ENCODE measurements around the gene MYADML2. TPM values are rescaled to one million over a fixed set of nuclear protein-coding genes. Genes with fewer than 3 reads are reported as not detected.
"Not testable (repeated sequence)": the region's sequence is repeated elsewhere in the genome, so short reads cannot be mapped to it uniquely, and the experiment has no call there.

MYADML2 gene, protein sequence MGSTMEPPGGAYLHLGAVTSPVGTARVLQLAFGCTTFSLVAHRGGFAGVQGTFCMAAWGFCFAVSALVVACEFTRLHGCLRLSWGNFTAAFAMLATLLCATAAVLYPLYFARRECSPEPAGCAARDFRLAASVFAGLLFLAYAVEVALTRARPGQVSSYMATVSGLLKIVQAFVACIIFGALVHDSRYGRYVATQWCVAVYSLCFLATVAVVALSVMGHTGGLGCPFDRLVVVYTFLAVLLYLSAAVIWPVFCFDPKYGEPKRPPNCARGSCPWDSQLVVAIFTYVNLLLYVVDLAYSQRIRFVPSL
- polyA plus RNA-seq (ENCODE audit: insufficient read length in 4 of 4), result under 1 TPM in 3 of 4 donors, not detected in 1; 0.07 to 0.26 (median 0.07) TPM

DNA sequence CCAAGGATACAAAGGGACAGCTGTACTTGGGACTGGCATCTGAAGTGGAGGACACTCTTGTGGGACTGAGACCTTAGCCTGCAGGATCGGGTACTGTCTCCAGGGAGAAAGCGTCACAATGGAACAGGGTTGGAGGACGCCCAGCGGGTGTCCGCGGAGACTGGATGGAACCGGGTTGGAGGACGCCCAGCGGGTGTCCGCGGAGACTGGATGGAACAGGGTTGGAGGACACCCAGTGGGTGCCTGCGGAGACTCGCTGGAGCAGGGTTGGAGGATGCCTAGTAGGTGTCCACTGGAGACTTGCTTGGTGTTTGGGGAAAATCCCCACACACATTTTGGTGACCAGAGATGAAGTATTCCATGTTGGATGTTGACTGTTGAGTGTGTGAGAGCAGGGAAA is at the start of gene MYADML2:
MYADML2 (minus strand) TSS at position 45 of the 400 bp plus-strand sequence. CDS start 5,492 bp downstream, outside the sequence.
- no peak for DNase-seq (ENCODE audit: low read depth in 4 of 4, low spot score in 3 of 4)

DNA sequence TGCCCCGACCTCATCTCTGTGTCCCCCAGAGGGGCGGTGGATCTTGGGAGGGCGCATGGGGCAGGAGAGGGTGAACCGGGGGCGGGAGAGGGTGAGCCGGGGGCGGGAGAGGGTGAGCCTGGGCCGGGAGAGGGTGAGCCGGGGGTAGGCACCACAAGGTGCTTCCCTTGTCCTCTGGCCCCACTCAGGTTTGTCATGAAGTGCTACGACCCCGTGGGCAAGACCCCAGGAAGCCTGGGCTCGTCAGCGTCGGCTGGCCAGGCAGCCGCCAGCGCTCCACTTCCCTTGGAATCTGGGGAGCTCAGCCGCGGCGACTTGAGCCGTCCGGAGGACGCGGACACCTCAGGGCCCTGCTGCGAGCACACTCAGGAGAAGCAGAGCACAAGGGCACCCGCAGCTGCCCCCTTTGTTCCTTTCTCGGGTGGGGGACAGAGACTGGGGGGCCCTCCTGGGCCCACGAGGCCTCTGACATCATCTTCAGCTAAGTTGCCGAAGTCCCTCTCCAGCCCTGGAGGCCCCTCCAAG is 49.3 kb upstream of the MYADML2 start:
- no peak for DNase-seq (ENCODE audit: low read depth in 4 of 4, low spot score in 3 of 4)

DNA sequence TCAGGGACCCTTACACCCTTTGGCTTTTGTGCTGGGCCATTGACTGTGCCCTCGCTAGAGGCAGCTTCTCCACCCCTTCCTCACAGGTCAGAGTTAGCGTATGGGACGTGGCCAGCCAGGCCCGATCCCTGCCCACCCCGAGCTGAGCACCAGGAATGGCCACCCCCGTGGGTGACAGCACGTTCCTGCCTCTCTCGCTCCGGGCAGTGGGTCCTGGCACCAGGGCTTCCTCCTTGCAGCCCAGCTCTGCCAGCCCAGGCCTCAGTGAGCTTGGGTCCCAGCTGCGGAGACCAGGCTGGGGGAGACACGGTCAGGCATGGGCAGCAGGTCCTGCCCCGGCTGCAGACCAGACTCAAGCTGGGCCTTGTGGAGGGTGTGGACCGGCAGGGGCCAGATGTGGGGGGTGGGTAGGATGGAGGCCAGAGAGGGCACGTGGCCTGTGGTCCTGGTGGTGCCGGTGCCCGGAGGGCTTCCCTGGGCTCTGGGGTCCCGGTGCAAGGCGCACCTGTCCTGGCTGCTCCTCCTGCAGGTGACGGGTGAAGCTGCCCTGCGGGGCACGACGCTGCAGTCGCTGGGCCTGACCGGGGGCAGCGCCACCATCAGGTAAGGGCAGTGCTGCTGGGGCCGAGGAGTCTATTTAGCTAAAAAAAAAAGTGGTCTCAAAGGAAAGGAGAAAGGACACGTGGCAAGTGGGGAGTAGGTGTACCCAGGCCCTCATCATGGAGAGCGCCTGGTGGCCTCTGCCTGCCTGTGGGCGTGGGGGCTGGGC is 48.6 kb upstream of the MYADML2 start:
- DNase-seq (ENCODE audit: low read depth in 4 of 4, low spot score in 3 of 4), result no peak

DNA sequence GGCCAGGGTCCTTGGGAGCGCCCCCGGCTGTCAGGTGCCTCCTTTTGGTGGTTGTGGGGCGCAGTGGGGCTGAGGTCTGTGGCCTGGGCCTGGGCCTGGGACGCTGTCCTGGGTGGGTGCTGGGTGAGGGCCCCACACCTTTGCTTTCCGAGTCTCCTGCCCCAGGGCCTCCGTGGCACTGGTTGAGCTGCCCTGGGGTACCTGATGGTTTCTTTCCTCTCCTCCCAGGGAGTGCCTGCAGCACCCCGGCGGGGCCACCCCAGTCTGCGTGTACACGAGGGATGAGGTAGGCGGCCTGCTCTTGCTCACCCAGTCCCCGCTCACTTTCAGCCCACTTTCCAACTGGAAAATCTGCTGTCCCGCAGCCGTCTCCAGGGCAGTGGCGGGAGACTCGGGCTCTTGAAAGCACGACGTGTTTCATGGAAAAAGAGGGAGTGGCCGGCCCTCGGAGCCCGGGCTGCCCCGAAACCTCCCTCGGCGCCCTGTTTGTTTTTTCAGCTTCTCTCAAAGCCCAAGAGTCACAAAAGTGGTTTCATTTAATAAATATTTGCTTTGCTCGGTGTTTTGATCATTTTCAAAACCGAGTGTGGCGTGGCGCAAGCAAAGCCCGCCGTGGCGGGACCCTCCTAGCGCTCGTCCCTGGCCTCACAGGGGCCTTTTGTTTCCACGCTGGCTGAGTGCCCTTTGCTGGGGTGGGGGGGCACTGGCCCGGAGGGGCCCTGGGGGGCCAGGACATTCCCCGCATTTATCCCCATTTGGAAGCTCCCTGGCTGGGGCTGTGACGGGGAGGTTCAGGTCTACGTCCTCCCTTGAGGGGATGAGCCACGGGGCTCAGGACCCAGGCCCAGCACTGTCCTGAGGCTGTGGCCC is 47.8 kb upstream of the MYADML2 start:
- DNase-seq (ENCODE audit: low read depth in 4 of 4, low spot score in 3 of 4), result no peak

DNA sequence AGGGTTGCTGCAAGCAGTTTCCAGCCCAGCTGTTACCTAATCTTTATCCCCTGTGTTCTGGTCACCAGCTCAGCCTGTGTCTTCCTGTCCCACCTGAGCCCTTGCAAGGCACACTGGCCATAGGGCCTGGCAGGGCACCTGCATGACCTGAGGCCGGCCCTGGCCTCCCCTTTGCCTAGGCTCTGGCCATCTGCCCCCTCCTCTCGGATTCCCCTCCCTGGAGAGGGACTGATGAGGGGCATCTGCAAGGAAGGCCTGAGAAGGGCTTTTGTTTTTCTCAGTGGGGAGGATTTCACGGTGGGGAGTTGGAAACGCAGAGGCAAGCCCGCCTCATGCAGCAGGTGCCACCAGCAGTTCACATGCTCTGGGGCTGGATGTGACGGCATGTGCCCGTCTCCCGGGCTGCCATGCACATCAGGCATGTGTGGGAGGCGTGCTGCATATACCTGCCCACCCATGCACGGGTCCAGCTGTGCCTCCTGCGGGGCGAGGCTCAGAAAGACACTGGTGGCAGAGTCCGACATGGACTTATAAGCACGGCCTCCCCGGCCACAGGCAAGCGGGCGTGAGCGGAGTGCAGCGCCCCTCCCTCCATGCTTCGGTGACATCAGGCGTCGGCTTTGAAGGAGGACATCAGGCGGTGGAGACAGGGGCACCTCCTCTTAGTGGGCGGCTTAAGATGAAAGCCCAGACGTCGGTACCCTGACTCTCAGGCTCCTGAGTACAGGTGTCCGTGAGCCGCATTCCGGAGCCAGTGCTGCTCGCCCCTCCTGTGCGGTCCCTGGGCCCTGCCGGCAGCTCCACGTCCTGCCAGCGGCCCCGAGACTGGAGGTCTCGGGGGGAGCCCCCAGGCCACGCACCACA is 46.9 kb upstream of the MYADML2 start:
- no peak for DNase-seq (ENCODE audit: low read depth in 4 of 4, low spot score in 3 of 4)

DNA sequence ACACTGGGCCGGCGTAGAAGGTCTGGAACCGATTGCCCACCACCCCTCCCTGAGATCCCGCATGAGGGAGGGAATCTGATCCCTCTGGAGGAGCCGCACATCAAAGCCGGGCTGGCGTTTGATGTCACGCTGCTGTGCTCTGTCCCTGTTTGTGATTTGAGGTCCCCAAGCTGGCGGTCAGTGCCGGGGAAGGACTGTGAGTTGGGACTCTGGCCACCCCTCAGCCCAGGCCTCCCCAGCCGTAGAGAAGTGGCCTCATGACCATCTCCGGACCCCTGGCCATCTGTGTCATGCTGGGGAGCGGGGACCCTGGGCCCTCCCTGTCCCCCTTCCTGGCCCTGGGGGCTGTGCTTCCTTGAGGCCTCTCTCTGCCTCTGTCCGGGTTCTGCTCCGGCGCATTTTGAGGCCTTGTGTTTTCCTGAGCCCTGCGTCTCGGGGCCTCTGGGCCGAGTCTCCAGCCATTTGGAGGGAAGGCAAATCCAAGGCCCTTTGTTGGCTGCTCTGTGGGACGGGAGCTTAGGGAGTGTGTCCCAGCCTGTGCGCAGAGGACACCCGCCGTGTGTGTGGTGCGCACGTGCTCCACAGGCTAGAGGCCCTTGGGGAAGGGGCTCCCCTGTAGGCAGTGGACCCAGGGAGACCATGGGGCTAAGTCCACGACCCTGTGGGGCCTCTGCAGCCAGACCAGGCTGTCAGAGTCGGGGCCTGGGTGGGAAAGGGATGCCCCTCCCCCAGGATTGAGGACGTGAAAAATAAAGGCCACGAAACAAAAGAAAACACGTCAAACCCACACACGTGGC is 45.5 kb upstream of the MYADML2 start:
- peak in 3 of 4 donors; percentile 42 to 73 (median 64) for DNase-seq (ENCODE audit: low read depth in 4 of 4, low spot score in 3 of 4)

DNA sequence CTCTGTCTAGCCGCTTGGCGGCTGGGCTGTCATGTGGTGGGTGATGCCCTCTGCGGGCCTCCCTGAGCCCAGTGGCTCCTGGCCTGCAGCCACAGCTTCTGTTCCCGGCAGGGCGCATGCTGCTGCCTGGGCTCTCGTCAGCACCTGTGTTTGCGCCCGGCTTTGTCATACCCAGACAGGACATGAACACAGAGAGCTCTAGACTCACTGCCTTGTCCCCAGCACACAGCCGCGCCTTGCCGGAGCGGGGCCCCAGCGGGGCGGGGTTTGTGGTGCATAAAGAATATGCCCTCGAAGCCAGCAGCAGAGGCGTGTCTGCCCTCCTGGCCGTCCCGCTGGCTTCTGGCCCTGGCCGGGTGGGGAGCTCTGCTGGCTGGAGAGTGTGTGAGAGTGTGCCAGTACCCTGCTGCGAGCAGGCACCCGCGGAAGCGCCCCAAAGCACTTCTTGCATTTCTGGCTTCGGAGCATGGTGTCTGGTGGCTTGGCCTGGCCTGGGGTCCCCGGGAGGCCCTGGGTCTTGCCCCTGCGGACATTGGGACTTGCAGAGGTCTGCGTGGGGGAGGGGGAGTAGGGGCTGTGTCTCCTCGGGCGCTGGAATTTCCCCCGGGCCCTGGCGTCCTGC is 44.8 kb upstream of the MYADML2 start:
- DNase-seq (ENCODE audit: low read depth in 4 of 4, low spot score in 3 of 4), result no peak

DNA sequence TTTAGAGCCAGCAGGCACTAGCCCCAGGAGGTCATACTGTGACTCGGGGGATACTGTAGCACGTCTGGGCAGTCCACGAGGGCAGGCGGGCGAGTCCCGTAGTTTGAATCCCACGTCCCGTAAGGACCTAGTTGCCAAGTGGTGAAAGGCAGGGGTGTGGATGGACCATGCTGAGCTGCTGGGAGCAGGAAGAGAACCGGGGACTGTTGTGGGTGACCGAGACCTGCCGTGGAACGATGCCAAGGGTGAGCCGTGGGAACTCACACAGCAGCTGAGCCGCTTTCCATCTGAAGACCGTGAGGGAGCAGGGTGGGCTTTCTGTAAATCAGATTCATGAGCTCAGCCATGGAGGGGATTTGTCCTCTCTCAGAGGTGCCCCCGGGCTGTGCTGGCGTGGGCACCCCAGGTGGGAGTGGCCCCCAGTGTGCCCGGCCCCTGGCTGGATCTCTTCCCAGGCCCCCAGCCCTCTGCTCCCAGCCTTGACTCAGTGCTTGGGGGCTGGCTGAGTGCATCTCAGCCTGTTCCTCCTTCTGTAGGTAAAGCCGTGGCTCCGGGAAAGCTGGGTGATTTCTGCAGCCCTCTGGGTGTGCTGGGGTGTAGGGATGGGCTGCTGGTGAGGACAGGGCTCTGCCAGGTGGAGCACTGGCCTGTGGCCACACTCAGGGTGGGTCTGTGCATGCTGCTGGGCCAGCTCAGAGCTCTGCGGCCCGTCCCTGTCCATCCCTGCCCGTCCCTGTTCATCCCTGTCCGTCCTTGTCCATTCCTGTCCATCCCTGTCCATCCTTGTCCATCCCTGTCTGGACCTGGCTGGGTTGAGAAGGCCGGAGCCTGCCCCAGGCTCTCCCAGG is 44.0 kb upstream of the MYADML2 start:
- no peak for DNase-seq (ENCODE audit: low read depth in 4 of 4, low spot score in 3 of 4)

DNA sequence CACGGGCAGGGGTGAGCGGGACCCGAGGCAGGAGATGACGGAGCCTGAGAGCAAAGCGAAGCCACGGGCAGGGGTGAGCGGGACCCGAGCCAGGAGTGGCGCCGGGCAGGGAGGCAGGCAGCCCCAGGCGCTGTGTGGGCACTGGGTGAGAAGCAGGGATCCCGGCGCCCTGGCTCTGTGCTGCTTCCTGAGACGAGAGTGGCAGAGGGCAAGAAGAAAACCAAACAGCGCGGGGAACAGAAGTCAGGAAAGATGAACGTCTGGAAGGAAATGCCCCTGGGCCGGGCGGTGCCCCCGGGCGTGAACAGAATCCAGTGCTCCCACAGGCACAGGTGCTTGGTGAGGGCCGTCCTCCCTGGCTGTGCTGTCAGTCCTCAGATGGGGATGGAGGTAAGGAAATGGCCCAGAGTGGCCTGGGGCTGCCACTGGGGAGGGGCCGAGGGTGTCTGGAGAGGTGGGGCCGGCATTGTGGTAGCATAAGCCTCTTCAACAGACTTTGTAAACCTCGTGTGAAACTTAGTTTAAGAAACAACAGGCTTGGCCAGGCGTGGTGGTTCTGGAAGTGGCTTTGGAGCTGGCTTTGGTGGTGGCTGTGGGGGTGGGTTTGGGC is 40.2 kb upstream of the MYADML2 start:
- no peak for DNase-seq (ENCODE audit: low read depth in 4 of 4, low spot score in 3 of 4)

DNA sequence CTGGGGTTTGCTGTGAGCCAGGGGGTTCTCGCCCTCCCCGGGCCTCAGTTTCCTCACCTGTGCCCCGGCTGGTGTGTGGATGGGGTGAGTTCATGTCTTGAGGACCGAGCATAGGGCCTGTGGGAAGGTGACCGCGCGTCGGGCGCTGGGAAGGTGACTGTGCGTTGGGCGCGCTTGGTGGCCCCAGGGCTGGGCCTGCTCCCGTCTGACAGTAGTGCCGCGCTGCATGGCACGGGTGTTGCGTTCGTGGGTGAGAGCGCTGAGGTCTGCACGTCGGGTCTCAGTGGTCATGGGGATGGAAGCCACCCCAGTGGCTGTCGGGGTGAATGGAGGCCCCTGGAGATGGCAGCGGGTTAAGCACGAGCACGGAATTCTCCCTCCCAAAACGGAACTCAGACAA is 39.6 kb upstream of the MYADML2 start:
- no peak for DNase-seq (ENCODE audit: low read depth in 4 of 4, low spot score in 3 of 4)

DNA sequence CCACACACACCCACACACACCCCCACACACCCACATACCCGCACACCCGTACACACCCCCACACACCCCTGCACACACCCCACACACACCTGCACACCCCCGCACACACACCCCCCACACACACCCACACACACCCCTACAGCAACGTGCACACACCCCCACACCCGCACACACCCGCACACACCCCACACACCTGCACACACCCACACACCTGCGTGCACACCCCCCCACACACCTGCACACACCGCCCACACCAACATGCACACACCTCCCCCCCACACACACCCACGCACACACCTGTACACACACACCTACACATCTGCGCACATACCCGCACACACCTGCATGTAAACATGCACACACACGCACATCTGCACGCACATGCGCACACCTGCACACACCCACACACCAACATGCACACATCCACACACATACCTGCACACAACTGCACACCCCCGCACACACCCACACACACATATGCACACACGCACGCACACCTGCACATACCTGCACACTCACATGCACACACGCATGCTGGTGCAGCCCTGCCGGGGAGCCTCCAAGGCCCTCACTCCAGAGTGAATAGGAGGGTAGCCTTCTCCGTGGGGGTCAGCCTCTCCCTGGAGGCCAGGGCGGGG is 37.9 kb upstream of the MYADML2 start:
- DNase-seq (ENCODE audit: low read depth in 4 of 4, low spot score in 3 of 4), result no peak

DNA sequence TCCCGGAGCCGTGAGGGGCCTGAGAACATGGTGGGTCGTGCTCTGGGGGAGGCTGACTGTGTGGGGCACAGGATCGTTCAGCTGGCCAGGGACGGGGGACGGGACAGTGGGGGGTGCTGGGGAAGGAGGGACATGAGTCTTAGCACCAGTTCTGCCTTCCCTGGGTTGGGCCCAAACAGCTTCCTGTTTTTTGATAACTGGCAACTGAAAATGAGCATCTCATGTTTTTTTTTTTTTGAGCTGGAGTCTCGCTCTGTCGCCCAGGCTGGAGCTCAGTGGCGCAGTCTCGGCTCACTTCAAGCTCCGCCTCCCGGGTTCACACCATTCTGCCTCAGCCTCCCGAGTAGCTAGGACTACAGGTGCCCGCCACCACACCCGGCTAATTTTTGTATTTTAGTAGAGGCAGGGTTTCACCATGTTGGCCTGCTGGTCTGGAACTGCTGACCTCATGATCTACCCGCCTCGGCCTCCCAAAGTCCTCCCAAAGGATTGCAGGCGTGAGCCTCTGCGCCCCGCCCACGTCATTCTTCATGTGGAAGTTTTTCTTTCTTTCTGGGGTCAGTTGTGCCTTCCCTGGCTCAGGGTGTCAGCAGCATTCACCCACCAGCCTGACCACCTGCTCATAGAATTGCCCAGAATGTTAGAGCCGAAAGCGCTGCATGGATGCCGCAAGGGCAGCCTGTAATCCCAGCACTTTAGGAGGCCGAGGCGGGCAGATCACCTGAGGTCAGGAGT is 36.8 kb upstream of the MYADML2 start:
- no peak for DNase-seq (ENCODE audit: low read depth in 4 of 4, low spot score in 3 of 4)

DNA sequence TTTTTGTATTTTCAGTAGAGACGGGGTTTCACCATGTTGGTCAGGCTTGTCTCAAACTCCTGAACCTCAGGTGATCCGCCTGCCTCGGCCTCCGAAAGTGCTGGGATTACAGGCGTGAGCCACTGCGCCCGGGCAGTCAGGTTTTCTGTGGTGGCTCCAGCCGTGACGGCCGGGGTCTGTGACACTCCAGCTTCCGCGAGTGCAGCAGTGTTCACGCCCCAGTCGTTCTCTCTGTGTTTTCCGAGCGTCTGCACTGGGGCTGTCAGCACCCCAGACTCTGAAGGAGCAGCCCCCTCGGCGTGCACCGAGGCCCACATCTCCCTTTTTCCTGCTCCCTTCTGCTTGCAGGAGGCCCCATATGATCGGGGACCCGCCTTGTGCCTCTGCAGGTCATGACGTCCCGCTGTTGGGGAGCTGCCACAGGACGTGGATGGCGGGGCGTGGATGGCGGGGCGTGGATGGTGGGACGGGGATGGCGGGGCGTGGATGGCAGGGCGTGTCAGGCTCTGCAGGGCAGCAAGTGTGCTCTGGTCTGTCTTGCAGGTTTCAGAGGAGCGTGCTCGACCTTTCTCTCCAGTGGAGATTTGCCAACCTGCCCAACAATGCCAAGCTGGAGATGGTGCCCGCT is 36.1 kb upstream of the MYADML2 start:
- DNase-seq (ENCODE audit: low read depth in 4 of 4, low spot score in 3 of 4), result no peak

DNA sequence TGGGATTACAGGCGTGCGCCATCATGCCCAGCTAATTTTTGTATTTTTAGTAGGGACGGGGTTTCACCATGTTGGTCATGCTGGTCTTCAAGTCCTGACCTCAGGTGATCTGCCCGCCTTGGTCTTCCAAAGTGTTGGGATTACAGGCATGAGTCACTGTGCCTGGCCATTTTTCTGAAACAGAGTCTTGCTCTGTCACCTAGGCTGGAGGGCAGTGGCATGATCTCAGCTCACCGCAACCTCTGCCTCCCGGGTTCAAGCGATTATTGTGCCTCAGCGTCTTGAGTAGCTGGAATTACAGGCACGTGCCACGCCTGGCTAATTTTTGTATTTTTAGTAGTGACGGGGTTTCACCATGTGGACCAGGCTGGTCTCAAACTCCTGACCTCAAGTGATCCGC is 34.5 kb upstream of the MYADML2 start:
- not testable (repeated sequence) for DNase-seq (ENCODE audit: low read depth in 4 of 4, low spot score in 3 of 4)

DNA sequence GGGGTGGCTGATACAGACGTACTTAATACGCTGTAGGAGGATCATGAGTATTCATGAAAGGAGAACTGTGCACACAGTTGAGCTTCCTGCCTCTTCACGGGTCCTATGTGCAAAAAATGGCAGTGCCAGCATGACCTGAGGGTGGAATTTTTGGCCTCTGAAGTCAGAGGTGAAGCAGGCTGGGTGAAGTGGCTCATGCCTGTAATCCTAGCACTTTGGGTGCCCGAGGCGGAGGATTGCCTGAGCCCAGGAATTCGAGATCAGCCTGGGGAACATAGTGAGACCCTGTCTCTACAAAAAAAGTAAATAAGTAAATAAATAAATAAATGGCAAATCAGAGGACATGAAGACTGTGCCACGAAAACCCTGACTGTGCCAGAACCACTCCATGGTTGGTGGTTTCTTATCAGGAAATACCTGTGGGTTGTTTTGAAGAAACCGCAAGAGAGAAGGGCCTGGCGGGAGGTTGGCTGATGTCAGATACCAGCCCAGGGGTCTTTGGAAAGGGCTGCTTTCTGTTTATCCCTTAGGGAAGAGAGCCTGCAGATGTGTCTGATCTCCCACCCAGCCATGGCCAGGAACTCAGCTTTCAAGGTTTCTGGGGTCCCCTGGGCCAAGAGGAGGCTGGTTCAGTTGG is 33.8 kb upstream of the MYADML2 start:
- no peak for DNase-seq (ENCODE audit: low read depth in 4 of 4, low spot score in 3 of 4)

All from left renal pelvis (tissue), 4 donors.